Muscle layer of colon (tissue), 2 donors: ENCODE data around the gene MRI1.
"Not testable (repeated sequence)": the region's sequence is repeated elsewhere in the genome, so short reads cannot be mapped to it uniquely, and the experiment has no call there.

Source experiments
- H3K27ac ChIP-seq: one replicate; pipeline ENCODE4 v1.7.0; 2013; ENCODE audit warnings: low read depth, mild to moderate bottlenecking, low read length, moderate library complexity
- H3K27me3 ChIP-seq, 2 donors: one replicate each; pipeline ENCODE4 v1.7.0; 2013; ENCODE audit warnings: low read length in 2 of 2, mild to moderate bottlenecking in 2 of 2; ENCODE audit not compliant: insufficient read depth in 2 of 2, control insufficient read depth in 1 of 2
- H3K36me3 ChIP-seq: one replicate; pipeline ENCODE4 v1.7.0; 2013; ENCODE audit warnings: mild to moderate bottlenecking, low read length; ENCODE audit not compliant: insufficient read depth
- H3K4me1 ChIP-seq: one replicate; pipeline ENCODE4 v1.7.0; 2013; ENCODE audit warnings: mild to moderate bottlenecking, low read length; ENCODE audit not compliant: insufficient read depth
- H3K4me3 ChIP-seq, 2 donors: one replicate each; pipeline ENCODE4 v1.7.0; 2013; ENCODE audit warnings: low read length in 2 of 2, low read depth in 1 of 2, mild to moderate bottlenecking in 1 of 2, moderate library complexity in 1 of 2
- H3K9ac ChIP-seq: one replicate; pipeline ENCODE4 v1.7.0; 2013; ENCODE audit warnings: low read length
- H3K9me3 ChIP-seq: one replicate; pipeline ENCODE4 v1.7.0; 2013; ENCODE audit warnings: mild to moderate bottlenecking, low read length
- donor health status: abdominal sarcoma.
- donor health status: Adenocarcinoma of cecum.

MRI1 gene

GRCh38 chr19:13778847-13779246 is 14.5 kb downstream of the MRI1 start:
- Histone ChIP-seq H3K9me3 (no peaks in the 10 kb centered on the region), H3K27me3 (no peaks in the 10 kb centered on the region), H3K27ac (no peak overlapping the region)

GRCh38 chr19:13779794-13780193 is 15.5 kb downstream of the MRI1 start:
- H3K9me3 ChIP-seq, H3K9ac ChIP-seq, H3K4me3 ChIP-seq, H3K27ac ChIP-seq, H3K27me3 ChIP-seq: not testable (repeated sequence)
- peaks cover 21% of the 10 kb centered on the region for H3K4me1 ChIP-seq
- peaks cover 22% of the 10 kb centered on the region for H3K36me3 ChIP-seq

More at GRCh38 chr19:13778847-13779246, 14.5 kb downstream of the MRI1 start:
- Histone ChIP-seq H3K36me3 (peaks cover 22% of the 10 kb centered on the region), H3K4me1 (peaks cover 20% of the 10 kb centered on the region), H3K9ac (no peak overlapping the region), H3K4me3 (no peak overlapping the region)

- Histone ChIP-seq H3K27ac (no peak overlapping the region), H3K4me1 (peaks cover 16% of the 10 kb centered on the region), H3K27me3 (no peaks in the 10 kb centered on the region), H3K9me3 (no peaks in the 10 kb centered on the region), H3K4me3 (no peak overlapping the region), H3K9ac (no peak overlapping the region), H3K36me3 (peaks cover 22% of the 10 kb centered on the region)
Measured at GRCh38 chr19:13781547-13781946, 17.2 kb downstream of the MRI1 start.

- H3K27ac ChIP-seq, result no peak overlapping the region
- H3K9me3 ChIP-seq, result no peaks in the 10 kb centered on the region
- H3K9ac ChIP-seq, result no peak overlapping the region
- H3K27me3 ChIP-seq, result no peaks in the 10 kb centered on the region
- H3K4me1 ChIP-seq, result peaks cover 16% of the 10 kb centered on the region
- H3K36me3 ChIP-seq, result peaks cover 20% of the 10 kb centered on the region
- no peak overlapping the region for H3K4me3 ChIP-seq
Measured at GRCh38 chr19:13782537-13782936, 18.2 kb downstream of the MRI1 start.

DNA sequence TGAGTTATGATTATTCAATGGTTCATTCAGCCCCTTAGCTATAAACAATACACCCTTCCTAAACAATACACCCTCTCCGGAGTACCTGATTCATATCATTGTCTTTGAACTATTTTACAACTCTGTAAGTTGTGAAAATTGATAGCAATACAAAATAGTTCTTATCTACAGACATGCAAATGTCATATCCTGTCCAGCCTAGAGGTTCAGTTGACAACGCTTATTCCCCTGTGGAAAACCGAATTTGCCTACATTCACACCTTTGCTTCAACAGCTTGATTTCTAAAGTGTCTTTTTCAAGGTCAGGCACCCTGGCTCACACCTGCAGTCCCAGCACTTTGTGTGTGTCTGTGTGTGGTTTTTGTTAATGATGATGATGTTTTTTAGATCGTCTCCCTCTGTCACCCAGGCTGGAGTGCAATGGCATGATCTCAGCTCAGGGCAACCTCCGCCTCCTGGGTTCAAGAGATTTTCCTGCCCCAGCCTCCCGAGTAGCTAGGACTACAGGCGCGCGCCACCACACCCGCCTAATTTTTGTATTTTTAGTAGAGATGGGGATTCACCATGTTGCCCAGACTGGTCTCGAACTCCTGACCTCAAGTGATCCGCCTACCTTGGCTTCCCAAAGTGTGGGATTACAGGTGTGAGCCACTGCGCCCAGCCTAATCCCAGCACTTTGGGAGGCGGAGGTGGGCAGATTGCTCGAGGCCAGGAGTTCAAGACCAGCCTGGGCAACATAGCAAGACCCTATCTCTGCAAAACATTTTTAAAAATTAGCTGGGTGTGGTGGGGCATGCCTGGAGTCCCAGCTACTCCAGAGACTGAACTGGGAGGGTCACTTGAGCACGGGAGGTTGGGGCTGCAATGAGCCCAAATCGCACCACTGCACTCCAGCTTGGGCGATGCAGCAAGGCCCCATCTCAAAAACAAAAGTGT is 19.5 kb downstream of the MRI1 start:
- Histone ChIP-seq H3K4me3 (no peak overlapping the region), H3K9ac (no peak overlapping the region), H3K36me3 (peaks cover 7% of the 10 kb centered on the region), H3K9me3 (no peaks in the 10 kb centered on the region), H3K27ac (no peak overlapping the region), H3K27me3 (no peaks in the 10 kb centered on the region), H3K4me1 (peaks cover 16% of the 10 kb centered on the region)

DNA sequence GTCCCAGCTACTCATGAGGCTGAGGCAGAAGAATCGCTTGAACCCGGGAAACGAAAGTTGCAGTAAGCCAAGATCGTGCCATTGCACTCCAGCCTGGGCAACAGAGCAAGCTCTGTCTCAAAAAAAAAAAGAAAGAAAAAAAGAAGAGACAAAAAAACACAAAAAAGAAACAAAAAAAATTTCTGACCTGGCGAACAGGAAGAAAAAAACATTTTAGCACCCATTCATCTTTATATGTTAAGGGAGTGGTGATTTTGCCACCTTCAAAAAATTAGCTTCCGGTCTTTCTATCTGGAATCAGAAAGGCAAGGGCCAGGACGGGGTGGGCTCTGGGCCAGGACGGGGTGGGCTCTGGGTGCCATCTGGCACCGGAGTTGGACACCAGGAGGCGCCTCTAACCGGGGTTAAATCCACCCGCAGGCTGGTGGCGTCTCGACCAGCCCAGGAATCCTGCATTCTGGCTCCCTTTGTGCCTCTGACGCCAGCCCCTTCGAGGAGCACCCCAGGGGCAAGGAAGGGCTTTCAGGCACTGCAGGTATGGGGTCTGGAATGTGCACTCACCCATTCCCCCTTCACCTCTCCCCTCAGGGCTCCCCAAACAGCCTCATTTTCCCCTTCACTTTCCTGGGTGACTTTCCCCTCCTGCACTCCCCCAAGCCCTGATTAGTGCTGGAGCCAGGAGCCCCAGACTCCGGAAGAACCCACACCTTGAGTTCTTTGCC is 20.6 kb downstream of the MRI1 start:
- H3K27ac ChIP-seq, result no peak overlapping the region
- H3K4me3 ChIP-seq, result no peak overlapping the region
- H3K9me3 ChIP-seq, result no peaks in the 10 kb centered on the region
- H3K4me1 ChIP-seq, result peaks cover 16% of the 10 kb centered on the region
- H3K36me3 ChIP-seq, result no peaks in the 10 kb centered on the region
- H3K27me3 ChIP-seq, result no peaks in the 10 kb centered on the region
- no peak overlapping the region for H3K9ac ChIP-seq

DNA sequence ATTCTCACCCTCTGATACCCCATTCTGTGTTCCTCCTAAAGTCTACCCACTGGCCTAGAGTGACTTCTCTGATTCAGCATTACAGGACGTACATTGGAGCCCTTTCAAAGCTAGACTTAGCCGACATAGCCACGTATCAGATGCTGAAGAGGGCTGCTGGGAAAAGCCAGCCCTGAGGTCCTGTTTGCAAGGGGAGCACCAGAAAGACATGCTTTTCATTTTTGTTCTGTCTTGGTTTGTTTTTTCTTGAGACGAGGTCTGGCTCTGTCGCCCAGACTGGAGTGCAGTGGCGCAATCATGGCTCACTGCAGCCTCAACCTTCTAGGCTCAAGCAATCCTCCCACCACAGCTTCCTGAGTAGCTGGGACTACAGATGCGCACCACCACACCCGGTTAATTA is 24.7 kb downstream of the MRI1 start:
- H3K27ac ChIP-seq, result no peak overlapping the region
- H3K4me1 ChIP-seq, result peaks cover 8% of the 10 kb centered on the region
- no peak overlapping the region for H3K4me3 ChIP-seq
- H3K9me3 ChIP-seq, result no peaks in the 10 kb centered on the region
- H3K27me3 ChIP-seq, result no peaks in the 10 kb centered on the region
- no peak overlapping the region for H3K9ac ChIP-seq
- no peaks in the 10 kb centered on the region for H3K36me3 ChIP-seq

DNA sequence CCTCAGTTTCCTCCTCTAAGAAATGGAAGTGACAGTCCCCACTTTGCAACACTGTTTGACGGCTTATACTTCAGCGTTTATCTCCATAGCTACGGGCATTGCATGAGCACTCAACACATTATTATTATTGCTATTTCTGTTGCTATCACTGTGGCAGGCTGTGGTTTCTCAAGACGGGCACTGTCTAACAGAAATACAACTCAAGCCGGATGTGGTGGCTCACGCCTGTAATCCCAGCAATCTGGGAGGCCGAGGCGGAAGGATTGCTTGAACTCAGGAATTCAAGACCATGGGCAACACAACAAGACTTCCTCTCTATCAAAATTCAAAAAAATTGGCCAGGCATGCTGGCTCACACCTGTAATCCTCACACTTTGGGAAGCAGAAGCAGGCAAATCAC is 26.0 kb downstream of the MRI1 start:
- Histone ChIP-seq H3K27me3 (no peaks in the 10 kb centered on the region), H3K4me3 (no peak overlapping the region), H3K36me3 (no peaks in the 10 kb centered on the region), H3K4me1 (peaks cover 11% of the 10 kb centered on the region), H3K9ac (no peak overlapping the region), H3K27ac (no peak overlapping the region), H3K9me3 (no peaks in the 10 kb centered on the region)

DNA sequence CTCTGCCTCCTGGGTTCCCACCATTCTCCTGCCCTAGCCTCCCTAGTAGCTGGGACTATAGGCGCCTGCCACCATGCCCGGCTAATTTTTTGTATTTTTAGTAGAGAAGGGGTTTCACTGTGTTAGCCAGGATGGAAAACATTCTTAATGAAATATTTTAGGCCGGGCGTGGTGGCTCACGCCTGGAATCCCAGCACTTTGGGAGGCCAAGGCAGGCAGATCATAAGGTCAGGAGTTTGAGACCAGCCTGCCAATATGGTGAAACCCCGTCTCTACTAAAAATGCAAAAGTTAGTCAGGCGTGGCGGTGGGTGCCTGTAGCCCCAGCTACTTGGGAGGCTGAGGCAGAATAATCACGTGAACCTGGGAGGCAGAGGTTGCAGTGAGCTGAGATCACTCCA is 29.0 kb downstream of the MRI1 start:
- not testable (repeated sequence) for H3K9ac ChIP-seq, H3K9me3 ChIP-seq, H3K27ac ChIP-seq, H3K4me3 ChIP-seq, H3K36me3 ChIP-seq, H3K27me3 ChIP-seq
- H3K4me1 ChIP-seq, result peaks cover 29% of the 10 kb centered on the region

- Histone ChIP-seq H3K27ac (peak overlapping the region; percentile 80), H3K9me3 (no peaks in the 10 kb centered on the region), H3K36me3 (no peaks in the 10 kb centered on the region), H3K9ac (peak overlapping the region; percentile 76), H3K4me3 (peak overlapping the region; percentile 61 to 75), H3K27me3 (no peaks in the 10 kb centered on the region), H3K4me1 (peaks cover 29% of the 10 kb centered on the region)
Measured at GRCh38 chr19:13794398-13794756, 30.1 kb downstream of the MRI1 start.

DNA sequence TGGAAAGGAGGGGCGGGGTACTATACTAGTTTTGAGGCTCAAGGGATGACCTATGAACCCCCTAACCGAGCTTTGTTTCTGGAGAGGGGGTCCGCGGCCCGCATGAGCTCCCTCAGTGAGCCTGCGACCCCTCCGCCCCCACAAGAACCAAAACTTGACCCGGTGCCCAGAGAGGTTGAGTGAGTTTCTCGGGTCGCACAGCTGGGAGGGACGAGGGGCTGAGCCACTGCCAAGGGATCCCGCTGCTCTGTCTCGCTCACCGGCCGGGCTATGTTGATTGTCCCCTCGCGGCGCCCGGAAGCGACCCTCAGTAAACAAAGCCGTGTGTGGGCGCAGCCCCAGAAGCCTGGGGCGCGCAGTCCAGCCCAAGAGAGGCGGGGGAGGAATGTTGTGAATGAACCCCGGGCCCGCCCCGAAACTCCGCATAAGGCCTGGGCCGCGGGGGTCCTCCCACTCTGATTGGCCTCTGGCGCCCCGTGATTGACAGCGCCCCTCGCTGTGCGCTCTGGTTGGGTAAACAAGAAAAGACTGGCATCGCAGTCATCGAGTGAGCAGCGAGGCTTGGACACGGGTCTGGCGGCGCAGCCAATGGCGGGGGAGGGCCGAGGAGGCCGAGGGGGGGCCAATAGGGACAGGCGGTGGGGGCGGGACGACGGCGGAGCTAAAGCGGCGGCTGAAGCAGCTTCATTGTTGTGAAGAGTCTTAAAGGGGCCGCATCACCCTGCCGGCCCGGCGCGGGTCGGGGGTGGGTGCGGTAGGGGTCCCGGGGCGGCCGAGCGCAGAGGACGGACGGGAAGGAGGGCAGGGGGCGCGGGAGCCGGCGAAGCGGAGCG is 30.7 kb downstream of the MRI1 start, which contains the start of gene ZSWIM4:
ZSWIM4 (plus strand) TSS at position 687 of the 833 bp plus-strand sequence. CDS start 206 bp downstream, outside the sequence.
- peaks cover 29% of the 10 kb centered on the region for H3K4me1 ChIP-seq
- H3K27ac ChIP-seq, result peak within 1 kb of the TSS; percentile 80
- H3K9me3 ChIP-seq, result no peaks in the 10 kb centered on the region
- H3K27me3 ChIP-seq, result no peaks in the 10 kb centered on the region
- H3K36me3 ChIP-seq, result no peaks in the 10 kb centered on the region
- peak within 1 kb of the TSS; percentile 61 to 75 for H3K4me3 ChIP-seq
- peak within 1 kb of the TSS; percentile 76 for H3K9ac ChIP-seq
